Measurements from ENCODE around the gene SFTPA1.

The SFTPA1 gene

GRCh38 chr10:79610601-79611191 is at the start of gene SFTPA1:
SFTPA1 (plus strand) TSS chr10:79610939; CDS start chr10:79611826, 887 bp downstream.
- TF ChIP-seq FOXM1 (IDR thresholded peaks at IDR 0.05; ENCODE audit: borderline replicate concordance, low read depth) = no peak
- no peak for TF ChIP-seq CEBPB (IDR thresholded peaks at IDR 0.05)
- TF ChIP-seq ZBTB7A (IDR thresholded peaks at IDR 0.05; ENCODE audit: low read depth) = no peak
- TF ChIP-seq NFIC (IDR thresholded peaks at IDR 0.05) = no peak
- TF ChIP-seq EGR1 (IDR thresholded peaks at IDR 0.05) = no peak
- no peak for TF ChIP-seq REST (IDR thresholded peaks at IDR 0.05; ENCODE audit: low read depth)
- no peak for TF ChIP-seq RAD21 (IDR thresholded peaks at IDR 0.05; ENCODE audit: low read depth)
- no peak for TF ChIP-seq USF1 (IDR thresholded peaks at IDR 0.05)
- TF ChIP-seq TAF1 (IDR thresholded peaks at IDR 0.05; ENCODE audit: low read depth) = no peak
- TF ChIP-seq MAX (IDR thresholded peaks at IDR 0.05) = no peak
- no peak for TF ChIP-seq TCF12 (IDR thresholded peaks at IDR 0.05; ENCODE audit: low read depth)
- no peak for TF ChIP-seq EP300 (IDR thresholded peaks at IDR 0.05; ENCODE audit: borderline replicate concordance)
- no peak for TF ChIP-seq YY1 (IDR thresholded peaks at IDR 0.05; ENCODE audit: low read depth)
- no peak for TF ChIP-seq CREB1 (IDR thresholded peaks at IDR 0.05; ENCODE audit: low read depth)
- TF ChIP-seq TEAD4 (IDR thresholded peaks at IDR 0.05) = no peak

GRCh38 chr10:79561257-79561656 is 49.5 kb upstream of the SFTPA1 start:
- no peak for TF ChIP-seq ZBTB7A (IDR thresholded peaks at IDR 0.05; ENCODE audit: low read depth)

GRCh38 chr10:79562135-79562756 is 48.5 kb upstream of the SFTPA1 start:
- peak; percentile 94 for TF ChIP-seq RAD21 (IDR thresholded peaks at IDR 0.05; ENCODE audit: low read depth)
- TF ChIP-seq TAF1 (IDR thresholded peaks at IDR 0.05; ENCODE audit: low read depth) = no peak
- TF ChIP-seq MAX (IDR thresholded peaks at IDR 0.05) = peak; percentile 46; the same call in 1 of the 2 replicates
- TF ChIP-seq CEBPB (IDR thresholded peaks at IDR 0.05) = no peak
- TF ChIP-seq REST (IDR thresholded peaks at IDR 0.05; ENCODE audit: low read depth) = no peak

GRCh38 chr10:79563426-79563825 is 47.3 kb upstream of the SFTPA1 start:
- TF ChIP-seq MAX (IDR thresholded peaks at IDR 0.05) (no peak), TCF12 (IDR thresholded peaks at IDR 0.05; ENCODE audit: low read depth) (no peak), TEAD4 (IDR thresholded peaks at IDR 0.05) (no peak), EGR1 (IDR thresholded peaks at IDR 0.05) (no peak), EP300 (IDR thresholded peaks at IDR 0.05; ENCODE audit: borderline replicate concordance) (no peak), FOXM1 (IDR thresholded peaks at IDR 0.05; ENCODE audit: borderline replicate concordance, low read depth) (no peak), RAD21 (IDR thresholded peaks at IDR 0.05; ENCODE audit: low read depth) (no peak), CREB1 (IDR thresholded peaks at IDR 0.05; ENCODE audit: low read depth) (no peak), USF1 (IDR thresholded peaks at IDR 0.05) (no peak), NFIC (IDR thresholded peaks at IDR 0.05) (no peak), ZBTB7A (IDR thresholded peaks at IDR 0.05; ENCODE audit: low read depth) (no peak), TAF1 (IDR thresholded peaks at IDR 0.05; ENCODE audit: low read depth) (no peak), YY1 (IDR thresholded peaks at IDR 0.05; ENCODE audit: low read depth) (no peak), REST (IDR thresholded peaks at IDR 0.05; ENCODE audit: low read depth) (no peak), CEBPB (IDR thresholded peaks at IDR 0.05) (no peak)
